ENCODE data around the gene TBC1D5. TPM values are rescaled to one million over a fixed set of nuclear protein-coding genes. Genes with fewer than 3 reads are reported as not detected.

TBC1D5 gene
- total and polyA plus RNA-seq, 5 donors from 2014 or later: 27.6 to 61.6 (median 36.4) TPM

GRCh38 chr3:17431484-17432045 is 310.9 kb downstream of the TBC1D5 start:
- no peaks in the 10 kb centered on the region for H3K4me1 ChIP-seq (ENCODE audit: control insufficient read depth, insufficient read depth, low read length, poor library complexity, severe bottlenecking)
- Mint-ChIP-seq H3K4me1 (peaks cover 0 to 7% (median 4%) of the 10 kb centered on the region in 4 donors), H3K27ac (no peak overlapping the region), H3K4me3 (no peak overlapping the region), H3K27me3 (no peaks in the 10 kb centered on the region), H3K9me3 (peaks cover 0 to 2% (median 0%) of the 10 kb centered on the region in 7 donors), H3K36me3 (no peaks in the 10 kb centered on the region)
- ATAC-seq (ENCODE audit: low read depth in 2 of 2) (no peak), DNase-seq (no peak)
- no peaks in the 10 kb centered on the region for H3K27me3 ChIP-seq (ENCODE audit: control insufficient read depth, insufficient read depth, low read length)
- H3K36me3 ChIP-seq (ENCODE audit: control insufficient read depth, insufficient read depth, low read length): no peaks in the 10 kb centered on the region
- no peak overlapping the region for H3K4me3 ChIP-seq (ENCODE audit: low read depth, low read length)
- no peak overlapping the region for H3K27ac ChIP-seq (ENCODE audit: insufficient read depth, low read length, poor library complexity, severe bottlenecking)
- no peaks in the 10 kb centered on the region for H3K9me3 ChIP-seq (ENCODE audit: control insufficient read depth in 2 of 2, low read length in 2 of 2)

- peaks cover 0 to 2% (median 0%) of the 10 kb centered on the region in 7 donors for H3K9me3 Mint-ChIP-seq
- H3K27ac ChIP-seq (ENCODE audit: insufficient read depth, low read length, poor library complexity, severe bottlenecking): no peak overlapping the region
- H3K36me3 ChIP-seq (ENCODE audit: control insufficient read depth, insufficient read depth, low read length): no peaks in the 10 kb centered on the region
- no peak overlapping the region for H3K27ac Mint-ChIP-seq
- no peaks in the 10 kb centered on the region for H3K27me3 Mint-ChIP-seq
- no peaks in the 10 kb centered on the region for H3K9me3 ChIP-seq (ENCODE audit: control insufficient read depth in 2 of 2, low read length in 2 of 2)
- no peak overlapping the region for H3K4me3 Mint-ChIP-seq
- H3K4me1 ChIP-seq (ENCODE audit: control insufficient read depth, insufficient read depth, low read length, poor library complexity, severe bottlenecking): no peaks in the 10 kb centered on the region
- H3K36me3 Mint-ChIP-seq: no peaks in the 10 kb centered on the region
- peaks cover 0 to 7% (median 4%) of the 10 kb centered on the region in 4 donors for H3K4me1 Mint-ChIP-seq
- ATAC-seq (ENCODE audit: low read depth in 2 of 2): no peak
- H3K27me3 ChIP-seq (ENCODE audit: control insufficient read depth, insufficient read depth, low read length): no peaks in the 10 kb centered on the region
- peak in 2 of 3 donors; percentile 2 to 19 for DNase-seq
- no peak overlapping the region for H3K4me3 ChIP-seq (ENCODE audit: low read depth, low read length)
Measured at GRCh38 chr3:17431004-17431403, 311.4 kb downstream of the TBC1D5 start.

- Histone ChIP-seq H3K9me3 (ENCODE audit: control insufficient read depth in 2 of 2, low read length in 2 of 2) (no peaks in the 10 kb centered on the region), H3K27me3 (ENCODE audit: control insufficient read depth, insufficient read depth, low read length) (no peaks in the 10 kb centered on the region), H3K4me1 (ENCODE audit: control insufficient read depth, insufficient read depth, low read length, poor library complexity, severe bottlenecking) (no peaks in the 10 kb centered on the region), H3K4me3 (ENCODE audit: low read depth, low read length) (no peak overlapping the region), H3K36me3 (ENCODE audit: control insufficient read depth, insufficient read depth, low read length) (no peaks in the 10 kb centered on the region), H3K27ac (ENCODE audit: insufficient read depth, low read length, poor library complexity, severe bottlenecking) (no peak overlapping the region)
- Mint-ChIP-seq H3K27me3 (no peaks in the 10 kb centered on the region), H3K4me3 (no peak overlapping the region), H3K36me3 (no peaks in the 10 kb centered on the region), H3K9me3 (peaks cover 0 to 2% (median 0%) of the 10 kb centered on the region in 7 donors), H3K4me1 (peaks cover 0 to 7% (median 4%) of the 10 kb centered on the region in 4 donors), H3K27ac (no peak overlapping the region)
- no peak for DNase-seq
- no peak for ATAC-seq (ENCODE audit: low read depth in 2 of 2)
Measured at GRCh38 chr3:17430582-17430981, 311.8 kb downstream of the TBC1D5 start.

GRCh38 chr3:17423786-17424536 is 318.5 kb downstream of the TBC1D5 start:
- H3K4me1 ChIP-seq (ENCODE audit: control insufficient read depth, insufficient read depth, low read length, poor library complexity, severe bottlenecking): no peaks in the 10 kb centered on the region
- no peak overlapping the region for H3K4me3 ChIP-seq (ENCODE audit: low read depth, low read length)
- H3K27me3 Mint-ChIP-seq: no peaks in the 10 kb centered on the region
- H3K36me3 ChIP-seq (ENCODE audit: control insufficient read depth, insufficient read depth, low read length): no peaks in the 10 kb centered on the region
- no peak overlapping the region for H3K27ac ChIP-seq (ENCODE audit: insufficient read depth, low read length, poor library complexity, severe bottlenecking)
- H3K36me3 Mint-ChIP-seq: peaks cover 4% of the 10 kb centered on the region
- DNase-seq: no peak
- H3K4me3 Mint-ChIP-seq: no peak overlapping the region
- no peak overlapping the region for H3K27ac Mint-ChIP-seq
- no peak for ATAC-seq (ENCODE audit: low read depth in 2 of 2)
- H3K9me3 Mint-ChIP-seq: peaks cover 0 to 3% (median 0%) of the 10 kb centered on the region in 7 donors
- H3K9me3 ChIP-seq (ENCODE audit: control insufficient read depth in 2 of 2, low read length in 2 of 2): no peaks in the 10 kb centered on the region
- H3K27me3 ChIP-seq (ENCODE audit: control insufficient read depth, insufficient read depth, low read length): no peaks in the 10 kb centered on the region
- H3K4me1 Mint-ChIP-seq: peaks cover 0 to 5% (median 0%) of the 10 kb centered on the region in 4 donors

GRCh38 chr3:17422636-17423035 is 319.8 kb downstream of the TBC1D5 start:
- H3K9me3 ChIP-seq (ENCODE audit: control insufficient read depth in 2 of 2, low read length in 2 of 2): no peaks in the 10 kb centered on the region
- no peaks in the 10 kb centered on the region for H3K36me3 ChIP-seq (ENCODE audit: control insufficient read depth, insufficient read depth, low read length)
- no peaks in the 10 kb centered on the region for H3K4me1 ChIP-seq (ENCODE audit: control insufficient read depth, insufficient read depth, low read length, poor library complexity, severe bottlenecking)
- ATAC-seq (ENCODE audit: low read depth in 2 of 2) (no peak), DNase-seq (no peak)
- Mint-ChIP-seq H3K4me1 (peaks cover 0 to 5% (median 0%) of the 10 kb centered on the region in 4 donors), H3K4me3 (no peak overlapping the region), H3K36me3 (peaks cover 4% of the 10 kb centered on the region), H3K9me3 (peaks cover 0 to 3% (median 0%) of the 10 kb centered on the region in 7 donors), H3K27ac (no peak overlapping the region), H3K27me3 (no peaks in the 10 kb centered on the region)
- no peak overlapping the region for H3K4me3 ChIP-seq (ENCODE audit: low read depth, low read length)
- H3K27me3 ChIP-seq (ENCODE audit: control insufficient read depth, insufficient read depth, low read length): no peaks in the 10 kb centered on the region
- H3K27ac ChIP-seq (ENCODE audit: insufficient read depth, low read length, poor library complexity, severe bottlenecking): no peak overlapping the region

GRCh38 chr3:17420668-17421067 is 321.8 kb downstream of the TBC1D5 start:
- Histone ChIP-seq H3K4me3 (ENCODE audit: low read depth, low read length) (no peak overlapping the region), H3K36me3 (ENCODE audit: control insufficient read depth, insufficient read depth, low read length) (no peaks in the 10 kb centered on the region), H3K9me3 (ENCODE audit: control insufficient read depth in 2 of 2, low read length in 2 of 2) (no peaks in the 10 kb centered on the region), H3K27me3 (ENCODE audit: control insufficient read depth, insufficient read depth, low read length) (no peaks in the 10 kb centered on the region), H3K27ac (ENCODE audit: insufficient read depth, low read length, poor library complexity, severe bottlenecking) (no peak overlapping the region), H3K4me1 (ENCODE audit: control insufficient read depth, insufficient read depth, low read length, poor library complexity, severe bottlenecking) (no peaks in the 10 kb centered on the region)
- Mint-ChIP-seq H3K36me3 (peaks cover 4% of the 10 kb centered on the region), H3K27ac (no peak overlapping the region), H3K27me3 (no peaks in the 10 kb centered on the region), H3K4me1 (peaks cover 0 to 5% (median 0%) of the 10 kb centered on the region in 4 donors), H3K4me3 (no peak overlapping the region), H3K9me3 (peaks cover 0 to 3% (median 0%) of the 10 kb centered on the region in 7 donors)
- ATAC-seq (ENCODE audit: low read depth in 2 of 2) (no peak), DNase-seq (no peak)

GRCh38 chr3:17412950-17413530 is 329.4 kb downstream of the TBC1D5 start:
- no peaks in the 10 kb centered on the region for H3K27me3 Mint-ChIP-seq
- Histone ChIP-seq H3K4me1 (ENCODE audit: control insufficient read depth, insufficient read depth, low read length, poor library complexity, severe bottlenecking) (no peaks in the 10 kb centered on the region), H3K9me3 (ENCODE audit: control insufficient read depth in 2 of 2, low read length in 2 of 2) (peaks cover 0 to 3% of the 10 kb centered on the region in 2 experiments), H3K36me3 (ENCODE audit: control insufficient read depth, insufficient read depth, low read length) (no peaks in the 10 kb centered on the region), H3K27me3 (ENCODE audit: control insufficient read depth, insufficient read depth, low read length) (no peaks in the 10 kb centered on the region), H3K4me3 (ENCODE audit: low read depth, low read length) (no peak overlapping the region), H3K27ac (ENCODE audit: insufficient read depth, low read length, poor library complexity, severe bottlenecking) (no peak overlapping the region)
- ATAC-seq (ENCODE audit: low read depth in 2 of 2) (peak; percentile 46 to 58), DNase-seq (peak in 2 of 3 donors; percentile 52 to 78)
- H3K27ac Mint-ChIP-seq: no peak overlapping the region
- peaks cover 0 to 2% (median 0%) of the 10 kb centered on the region in 7 donors for H3K9me3 Mint-ChIP-seq
- no peaks in the 10 kb centered on the region for H3K36me3 Mint-ChIP-seq
- peaks cover 0 to 2% (median 0%) of the 10 kb centered on the region in 4 donors for H3K4me1 Mint-ChIP-seq
- H3K4me3 Mint-ChIP-seq: no peak overlapping the region

Measured in CD4-positive, CD25-positive, alpha-beta regulatory T cell (primary cell).